GM12864 (cell line): ENCODE measurements around the gene NR0B2.

ENCODE experiments used
- DNase-seq: peaks from one replicate; pipeline ENCODE4 v3.0.0-alpha.2; 2011; ENCODE audit warnings: low read depth
- H3K4me3 ChIP-seq: 2 replicates; pipeline ENCODE4 v1.5.1; 2011; ENCODE audit warnings: mild to moderate bottlenecking, low read depth, low read length, control low read depth
- TF ChIP-seq, protein P1 (sequence below): IDR thresholded peaks from 2 replicates; pipeline ENCODE4 v1.5.1; 2011; ENCODE audit warnings: low read depth, mild to moderate bottlenecking, moderate library complexity, low read length, control low read depth, inconsistent platforms; ENCODE audit errors: missing control alignments

The NR0B2 gene

DNA sequence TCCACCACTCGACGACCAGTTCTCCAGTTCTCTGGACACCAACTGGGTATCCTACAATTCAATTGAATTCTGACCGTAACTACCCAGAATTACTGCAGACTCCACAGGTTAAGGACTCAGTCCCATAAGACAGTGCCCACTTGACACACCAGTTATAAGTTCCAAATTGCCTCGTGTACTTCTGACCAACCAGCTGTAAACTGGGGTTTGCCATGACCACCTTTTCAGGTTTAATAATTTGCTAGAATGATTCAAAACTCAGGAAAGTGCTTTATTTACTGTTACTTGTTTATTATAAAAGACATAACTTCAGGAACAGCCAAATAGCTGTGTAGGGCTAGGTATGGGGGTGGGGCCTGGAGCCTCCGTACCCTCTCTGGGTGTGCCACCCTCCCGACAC lies 23.0 kb upstream of the NR0B2 start:
- DNase-seq = no peak
- TF ChIP-seq, protein P1, sequence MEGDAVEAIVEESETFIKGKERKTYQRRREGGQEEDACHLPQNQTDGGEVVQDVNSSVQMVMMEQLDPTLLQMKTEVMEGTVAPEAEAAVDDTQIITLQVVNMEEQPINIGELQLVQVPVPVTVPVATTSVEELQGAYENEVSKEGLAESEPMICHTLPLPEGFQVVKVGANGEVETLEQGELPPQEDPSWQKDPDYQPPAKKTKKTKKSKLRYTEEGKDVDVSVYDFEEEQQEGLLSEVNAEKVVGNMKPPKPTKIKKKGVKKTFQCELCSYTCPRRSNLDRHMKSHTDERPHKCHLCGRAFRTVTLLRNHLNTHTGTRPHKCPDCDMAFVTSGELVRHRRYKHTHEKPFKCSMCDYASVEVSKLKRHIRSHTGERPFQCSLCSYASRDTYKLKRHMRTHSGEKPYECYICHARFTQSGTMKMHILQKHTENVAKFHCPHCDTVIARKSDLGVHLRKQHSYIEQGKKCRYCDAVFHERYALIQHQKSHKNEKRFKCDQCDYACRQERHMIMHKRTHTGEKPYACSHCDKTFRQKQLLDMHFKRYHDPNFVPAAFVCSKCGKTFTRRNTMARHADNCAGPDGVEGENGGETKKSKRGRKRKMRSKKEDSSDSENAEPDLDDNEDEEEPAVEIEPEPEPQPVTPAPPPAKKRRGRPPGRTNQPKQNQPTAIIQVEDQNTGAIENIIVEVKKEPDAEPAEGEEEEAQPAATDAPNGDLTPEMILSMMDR = no peak
- H3K4me3 ChIP-seq = no peak overlapping the region

DNA sequence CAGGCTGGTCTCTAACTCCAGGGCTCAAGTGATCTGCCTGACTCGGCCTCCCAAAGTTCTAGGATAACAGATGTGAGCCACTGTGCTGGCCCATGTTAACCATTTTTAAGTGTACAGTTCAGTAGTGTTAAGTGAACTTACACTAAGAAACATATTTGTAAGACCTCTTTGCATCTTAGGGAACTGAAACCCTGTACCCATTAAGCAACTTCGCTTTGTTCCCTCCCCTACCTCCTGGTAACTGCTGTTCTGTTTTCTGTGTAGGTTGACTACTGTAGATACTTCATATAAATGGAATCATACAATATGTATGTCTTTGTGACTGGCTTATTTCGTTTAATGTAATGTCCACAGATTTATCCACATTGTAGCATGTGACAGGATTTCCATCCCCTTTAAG lies 18.8 kb upstream of the NR0B2 start:
- TF ChIP-seq, protein P1 = no peak
- DNase-seq = peak; percentile 41
- H3K4me3 ChIP-seq = no peak overlapping the region

DNA sequence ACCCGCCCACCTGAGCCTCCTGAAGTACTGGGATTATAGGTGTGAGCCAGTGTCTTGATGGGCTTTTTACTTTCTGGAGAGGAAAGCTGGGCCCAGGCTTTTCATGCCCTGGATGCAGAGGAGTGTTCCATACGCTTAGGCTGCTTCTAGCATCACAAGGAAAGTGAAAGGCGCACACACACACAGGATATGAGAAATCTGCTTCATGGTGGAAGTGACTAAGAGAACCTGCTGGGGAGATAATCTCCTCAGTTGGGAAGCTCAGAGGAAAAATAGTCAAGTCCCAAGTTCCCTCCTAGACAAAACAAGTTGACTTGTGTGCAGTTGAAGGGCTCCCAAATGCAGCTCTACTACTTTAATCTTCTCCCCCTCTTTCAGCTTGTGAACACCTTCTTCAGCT lies 9.9 kb upstream of the NR0B2 start:
- no peak overlapping the region for H3K4me3 ChIP-seq
- TF ChIP-seq, protein P1 = no peak
- no peak for DNase-seq

DNA sequence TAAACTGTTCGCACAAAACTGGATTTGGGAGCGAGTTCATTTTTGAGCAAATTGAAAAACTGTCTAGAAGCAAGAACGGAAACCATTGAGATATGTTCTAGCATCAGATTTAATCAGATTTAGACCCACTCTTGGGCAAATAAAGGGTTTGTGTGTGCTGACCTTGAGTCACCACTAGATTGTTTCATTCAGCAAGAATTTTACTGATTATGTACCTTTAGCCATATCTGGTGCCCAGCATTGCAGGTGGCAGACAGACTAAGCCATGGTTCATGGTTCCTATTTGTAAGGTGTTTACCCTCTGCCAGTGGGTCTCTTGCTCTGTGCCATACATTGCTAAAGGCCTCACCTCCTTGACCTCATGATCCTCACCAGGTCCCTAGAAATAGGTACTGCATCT lies 9.1 kb upstream of the NR0B2 start:
- TF ChIP-seq, protein P1 = no peak
- H3K4me3 ChIP-seq = peak overlapping the region; percentile 96
- DNase-seq = no peak

DNA sequence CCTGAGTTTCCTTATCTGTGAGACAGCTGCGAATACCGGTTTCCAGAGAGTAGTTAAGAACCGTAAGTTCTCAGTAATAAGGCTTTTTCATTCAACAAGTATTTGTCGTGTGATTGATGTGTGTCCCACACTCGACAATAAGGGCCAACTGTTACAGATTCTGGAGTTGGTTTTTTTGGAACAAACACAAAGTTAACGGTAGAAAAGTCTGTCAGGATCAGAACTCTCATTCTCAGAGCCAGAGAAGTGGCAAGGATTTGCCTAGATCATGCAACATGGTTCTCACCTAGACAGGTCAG lies 8.6 kb upstream of the NR0B2 start:
- TF ChIP-seq, protein P1 = no peak
- no peak for DNase-seq
- peak overlapping the region; percentile 96 for H3K4me3 ChIP-seq

GRCh38 chr1:26921540-26922430 lies 8.0 kb upstream of the NR0B2 start, which contains the start of gene NUDC:
Gene NUDC, plus strand, starts transcription at chr1:26921743. Its CDS starts 106 bp downstream, at chr1:26921849.
- peak within 1 kb of the TSS; percentile 96 for H3K4me3 ChIP-seq
- DNase-seq = peak; percentile 89
- TF ChIP-seq, protein P1 = no peak

GRCh38 chr1:26921126-26921539 lies 7.4 kb upstream of the NR0B2 start:
- H3K4me3 ChIP-seq = peak overlapping the region; percentile 96
- TF ChIP-seq, protein P1 = no peak
- DNase-seq = no peak
